Activated T-cell treated with anti-CD3 and anti-CD28 coated beads for 4 hours (primary cell): ENCODE results near the gene CPA4.

Source experiments
- DNase-seq: peaks from one replicate; pipeline ENCODE4 v3.0.0-alpha.2; 2020

Gene CPA4

GRCh38 chr7:130366564-130366963, 73.6 kb downstream of the CPA4 start:
- no peak for DNase-seq

GRCh38 chr7:130367088-130367755, 74.3 kb downstream of the CPA4 start:
- no peak for DNase-seq

- no peak for DNase-seq
These were observed 75.1 kb downstream of the CPA4 start for GRCh38 chr7:130367836-130368746.

GRCh38 chr7:130369110-130369711, 76.2 kb downstream of the CPA4 start:
- DNase-seq, result no peak

GRCh38 chr7:130369831-130370550, 77.0 kb downstream of the CPA4 start:
- DNase-seq, result no peak

- no peak for DNase-seq
These were observed 78.1 kb downstream of the CPA4 start for GRCh38 chr7:130371046-130371445.

- no peak for DNase-seq
These were observed 79.6 kb downstream of the CPA4 start for GRCh38 chr7:130372402-130373165.
